Measurements from ENCODE around the gene MDFI.
"Not testable (repeated sequence)": the region's sequence is repeated elsewhere in the genome, so short reads cannot be mapped to it uniquely, and the experiment has no call there.

MDFI gene

GRCh38 chr6:41602864-41603608, 35.2 kb upstream of the MDFI start:
- DNase-seq (ENCODE audit: low read depth): peak; percentile 58

- DNase-seq (ENCODE audit: low read depth): no peak
Measured at GRCh38 chr6:41604006-41604405, 34.3 kb upstream of the MDFI start.

- no peak for DNase-seq (ENCODE audit: low read depth)
Measured at GRCh38 chr6:41605649-41606048, 32.6 kb upstream of the MDFI start.

- no peak for DNase-seq (ENCODE audit: low read depth)
Measured at GRCh38 chr6:41607036-41607435, 31.2 kb upstream of the MDFI start.

GRCh38 chr6:41607736-41608135, 30.5 kb upstream of the MDFI start:
- no peak for DNase-seq (ENCODE audit: low read depth)

GRCh38 chr6:41608443-41609151, 29.7 kb upstream of the MDFI start:
- no peak for DNase-seq (ENCODE audit: low read depth)

GRCh38 chr6:41614715-41615114, 23.6 kb upstream of the MDFI start:
- no peak for DNase-seq (ENCODE audit: low read depth)

- no peak for DNase-seq (ENCODE audit: low read depth)
Measured at GRCh38 chr6:41615311-41615710, 23.0 kb upstream of the MDFI start.

- DNase-seq (ENCODE audit: low read depth): no peak
Measured at GRCh38 chr6:41618598-41618997, 19.7 kb upstream of the MDFI start.

GRCh38 chr6:41619193-41619592, 19.1 kb upstream of the MDFI start:
- DNase-seq (ENCODE audit: low read depth): not testable (repeated sequence)

- no peak for DNase-seq (ENCODE audit: low read depth)
Measured at GRCh38 chr6:41621367-41621766, 16.9 kb upstream of the MDFI start.

- no peak for DNase-seq (ENCODE audit: low read depth)
Measured at GRCh38 chr6:41621802-41622201, 16.5 kb upstream of the MDFI start.

- no peak for DNase-seq (ENCODE audit: low read depth)
Measured at GRCh38 chr6:41622206-41622988, 15.9 kb upstream of the MDFI start.

- DNase-seq (ENCODE audit: low read depth): no peak
Measured at GRCh38 chr6:41623330-41623729, 14.9 kb upstream of the MDFI start.

- no peak for DNase-seq (ENCODE audit: low read depth)
Measured at GRCh38 chr6:41624621-41625380, 13.5 kb upstream of the MDFI start.

- no peak for DNase-seq (ENCODE audit: low read depth)
Measured at GRCh38 chr6:41625442-41625841, 12.8 kb upstream of the MDFI start.

GRCh38 chr6:41626022-41626421, 12.2 kb upstream of the MDFI start:
- no peak for DNase-seq (ENCODE audit: low read depth)

GRCh38 chr6:41626917-41627316, 11.4 kb upstream of the MDFI start:
- DNase-seq (ENCODE audit: low read depth): no peak

- no peak for DNase-seq (ENCODE audit: low read depth)
Measured at GRCh38 chr6:41629128-41629527, 9.1 kb upstream of the MDFI start.

- no peak for DNase-seq (ENCODE audit: low read depth)
Measured at GRCh38 chr6:41630069-41630468, 8.2 kb upstream of the MDFI start.

GRCh38 chr6:41630946-41631345, 7.3 kb upstream of the MDFI start:
- no peak for DNase-seq (ENCODE audit: low read depth)

GRCh38 chr6:41633056-41633634, 5.1 kb upstream of the MDFI start:
- no peak for DNase-seq (ENCODE audit: low read depth)
